ENCODE data around the gene GUCD1.
A peak's percentile ranks its signal among the peaks of the same experiment; 100 is the strongest.
"Not testable (repeated sequence)": the region's sequence is repeated elsewhere in the genome, so short reads cannot be mapped to it uniquely, and the experiment has no call there.

GUCD1 gene
- 60.0 to 78.7 (median 78.6) reads per million in 3 donors for total RNA-seq

DNA sequence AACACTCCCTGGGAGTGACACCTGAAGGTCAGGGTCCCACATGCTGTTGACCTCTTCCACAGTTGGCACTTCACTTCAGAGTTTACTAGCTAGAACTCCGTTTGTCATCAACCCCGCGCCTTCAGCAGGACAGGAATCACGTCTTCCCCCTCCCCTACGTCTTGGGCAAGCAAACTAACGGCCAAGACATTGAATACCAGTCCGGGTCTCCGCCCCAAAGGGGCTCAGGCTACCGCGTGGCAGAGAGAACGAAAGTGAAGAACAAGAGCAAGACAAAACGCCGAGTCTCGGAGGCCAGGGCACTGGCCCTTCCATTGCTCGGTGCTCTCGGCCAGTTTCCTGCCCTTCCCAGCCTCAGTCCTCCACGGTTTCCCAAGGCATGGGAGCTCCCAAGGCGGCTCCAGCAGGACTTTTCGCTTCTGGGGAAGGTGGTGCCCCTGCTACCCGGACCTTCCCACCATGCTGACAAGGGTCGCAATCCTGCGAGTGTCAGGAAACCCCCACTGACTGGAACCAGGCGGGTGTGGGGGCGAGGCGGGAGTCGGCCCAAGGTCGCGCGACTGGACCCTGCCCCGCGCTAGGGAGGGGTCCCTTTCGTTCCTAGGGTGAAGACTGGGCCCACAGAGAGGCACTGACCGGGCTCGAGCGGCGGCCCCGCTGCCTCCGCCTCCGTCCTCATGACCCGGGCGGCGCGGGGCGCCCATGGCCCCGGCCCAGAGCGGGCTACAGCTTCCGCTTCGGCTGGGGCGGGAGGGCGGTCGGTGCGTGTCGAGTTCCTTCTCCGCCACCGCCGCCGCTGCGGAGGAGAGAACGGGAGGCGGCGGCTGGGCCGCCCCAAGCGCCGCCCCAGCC, at the start of gene GUCD1:
Gene GUCD1, minus strand, starts transcription at position 826 of the 852 bp plus-strand sequence. Its CDS starts 147 bp downstream, at position 679.
- peaks cover 25% of the 10 kb centered on the region for H3K4me1 ChIP-seq (ENCODE audit: control insufficient read depth, insufficient read depth, low read length, poor library complexity, severe bottlenecking)
- H3K9me3 ChIP-seq (ENCODE audit: control insufficient read depth, low read length), result no peaks in the 10 kb centered on the region
- DNase-seq, result peak in 1 of 3 donors; percentile 16
- H3K27me3 ChIP-seq (replicated peaks; ENCODE audit: control insufficient read depth, insufficient read depth, low read length, poor library complexity, severe bottlenecking), result no peaks in the 10 kb centered on the region
- peaks cover 12% of the 10 kb centered on the region for H3K36me3 ChIP-seq (ENCODE audit: control insufficient read depth, insufficient read depth, low read length)
- H3K27ac ChIP-seq (ENCODE audit: insufficient read depth, low read length, poor library complexity, severe bottlenecking), result peak within 1 kb of the TSS; percentile 97
- peak within 1 kb of the TSS; percentile 95 for H3K4me3 ChIP-seq (ENCODE audit: insufficient read depth, low read depth, low read length, poor library complexity, severe bottlenecking)

DNA sequence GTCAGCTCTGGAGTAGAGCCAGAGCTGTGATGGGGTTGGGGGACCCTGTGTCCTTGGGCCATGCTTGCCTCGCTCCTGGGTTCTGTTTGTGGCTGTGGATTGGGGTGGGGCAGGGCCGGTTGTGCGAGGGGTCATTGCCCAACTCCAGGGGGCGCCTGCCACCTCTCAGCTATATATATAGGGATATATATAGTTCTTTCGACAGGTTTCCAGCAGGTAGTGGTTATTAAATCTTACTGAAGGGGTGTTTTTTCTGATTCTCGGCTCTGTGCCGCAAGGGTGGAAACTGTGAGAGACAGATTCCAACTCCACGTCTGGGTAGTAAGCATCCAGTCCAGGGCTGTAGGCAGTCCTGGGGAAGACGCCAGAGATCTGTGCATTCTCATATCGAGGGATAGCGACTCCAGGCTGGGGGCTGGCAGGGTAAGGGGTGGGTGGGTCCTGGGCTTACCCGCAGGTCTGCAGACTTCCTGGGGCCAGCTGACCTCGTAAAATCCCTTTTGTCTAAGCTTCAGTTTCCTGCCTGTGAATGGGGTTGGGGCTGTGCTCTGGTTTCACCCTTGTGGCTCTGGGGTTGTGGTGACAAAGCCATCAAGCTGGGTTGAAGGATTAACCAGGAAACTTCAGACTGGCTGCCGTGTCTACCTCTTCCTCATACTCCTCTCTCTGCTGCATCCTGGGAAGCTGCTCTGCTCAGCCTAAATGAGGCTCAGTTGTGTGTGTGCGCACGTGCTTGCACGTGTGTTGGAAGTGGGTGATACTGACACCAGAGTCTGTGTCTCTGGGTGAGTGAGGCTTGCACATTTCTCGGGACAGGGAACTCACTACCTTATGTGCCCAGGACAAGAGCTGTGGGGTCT, 49.1 kb upstream of the GUCD1 start:
- H3K27ac ChIP-seq (ENCODE audit: insufficient read depth, low read length, poor library complexity, severe bottlenecking); H3K27me3 ChIP-seq (replicated peaks; ENCODE audit: control insufficient read depth, insufficient read depth, low read length, poor library complexity, severe bottlenecking): not testable (repeated sequence)
- DNase-seq, result peak in 1 of 3 donors; percentile 3

DNA sequence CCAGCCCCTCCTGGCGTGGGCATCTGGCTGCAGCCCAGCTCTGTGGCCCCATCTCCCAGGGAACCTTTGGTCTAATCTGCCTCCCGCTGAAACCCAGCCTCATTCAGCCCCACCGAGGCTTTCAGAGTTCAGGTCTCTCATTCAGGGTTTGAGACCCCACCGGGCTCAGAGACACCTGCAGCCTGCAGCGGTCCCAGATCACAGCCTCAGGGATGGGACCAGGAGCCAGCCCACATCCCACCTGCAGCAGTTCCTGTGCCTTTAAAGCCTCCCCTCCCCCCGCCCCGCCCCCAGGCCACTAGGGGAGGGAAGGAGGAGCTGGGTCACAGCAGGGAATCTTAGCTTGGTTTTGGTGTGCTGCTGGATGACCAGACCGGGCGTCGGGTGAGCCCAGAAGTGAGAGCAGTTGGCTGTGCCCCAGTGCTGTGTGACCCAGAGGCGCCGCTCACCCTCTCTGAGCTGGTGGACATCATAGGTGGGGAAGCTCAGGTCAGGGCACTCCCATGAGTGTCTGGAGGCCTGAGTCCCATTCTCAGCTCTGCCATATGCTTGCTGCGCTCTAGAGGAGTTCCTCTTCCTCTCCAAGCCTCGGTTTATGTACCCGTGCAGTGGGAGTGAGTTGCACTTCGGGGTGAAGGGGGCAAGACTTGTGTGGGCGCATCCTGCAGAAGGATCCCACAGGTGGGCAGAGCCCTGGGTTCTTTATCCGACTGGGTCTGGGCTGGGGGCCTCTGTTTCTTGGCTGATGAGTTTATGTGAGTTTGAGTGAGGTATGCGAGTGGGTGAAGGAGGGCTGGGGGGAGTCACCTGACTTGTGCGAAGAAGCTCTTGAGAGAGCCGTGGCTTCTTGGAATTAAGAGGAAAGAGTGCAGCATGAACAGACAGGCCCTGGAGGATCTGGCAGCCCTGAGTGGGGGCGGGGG, 48.2 kb upstream of the GUCD1 start, which contains the start of gene GGT1:
Gene GGT1, plus strand, starts transcription at position 347 of the 923 bp plus-strand sequence. CDS start 7,889 bp downstream, outside the sequence.
- H3K4me1 ChIP-seq (ENCODE audit: control insufficient read depth, insufficient read depth, low read length, poor library complexity, severe bottlenecking); H3K27me3 ChIP-seq (replicated peaks; ENCODE audit: control insufficient read depth, insufficient read depth, low read length, poor library complexity, severe bottlenecking); H3K27ac ChIP-seq (ENCODE audit: insufficient read depth, low read length, poor library complexity, severe bottlenecking); DNase-seq; H3K36me3 ChIP-seq (ENCODE audit: control insufficient read depth, insufficient read depth, low read length); H3K9me3 ChIP-seq (ENCODE audit: control insufficient read depth, low read length); H3K4me3 ChIP-seq (ENCODE audit: insufficient read depth, low read depth, low read length, poor library complexity, severe bottlenecking): not testable (repeated sequence)

More for the DNA sequence above, 49.1 kb upstream of the GUCD1 start:
- not testable (repeated sequence) for H3K36me3 ChIP-seq (ENCODE audit: control insufficient read depth, insufficient read depth, low read length); H3K4me1 ChIP-seq (ENCODE audit: control insufficient read depth, insufficient read depth, low read length, poor library complexity, severe bottlenecking); H3K4me3 ChIP-seq (ENCODE audit: insufficient read depth, low read depth, low read length, poor library complexity, severe bottlenecking); H3K9me3 ChIP-seq (ENCODE audit: control insufficient read depth, low read length)

GRCh38 chr22:24602105-24602749, 47.3 kb upstream of the GUCD1 start:
- H3K9me3 ChIP-seq (ENCODE audit: control insufficient read depth, low read length); H3K4me3 ChIP-seq (ENCODE audit: insufficient read depth, low read depth, low read length, poor library complexity, severe bottlenecking); H3K27ac ChIP-seq (ENCODE audit: insufficient read depth, low read length, poor library complexity, severe bottlenecking); DNase-seq; H3K4me1 ChIP-seq (ENCODE audit: control insufficient read depth, insufficient read depth, low read length, poor library complexity, severe bottlenecking); H3K27me3 ChIP-seq (replicated peaks; ENCODE audit: control insufficient read depth, insufficient read depth, low read length, poor library complexity, severe bottlenecking); H3K36me3 ChIP-seq (ENCODE audit: control insufficient read depth, insufficient read depth, low read length): not testable (repeated sequence)

DNA sequence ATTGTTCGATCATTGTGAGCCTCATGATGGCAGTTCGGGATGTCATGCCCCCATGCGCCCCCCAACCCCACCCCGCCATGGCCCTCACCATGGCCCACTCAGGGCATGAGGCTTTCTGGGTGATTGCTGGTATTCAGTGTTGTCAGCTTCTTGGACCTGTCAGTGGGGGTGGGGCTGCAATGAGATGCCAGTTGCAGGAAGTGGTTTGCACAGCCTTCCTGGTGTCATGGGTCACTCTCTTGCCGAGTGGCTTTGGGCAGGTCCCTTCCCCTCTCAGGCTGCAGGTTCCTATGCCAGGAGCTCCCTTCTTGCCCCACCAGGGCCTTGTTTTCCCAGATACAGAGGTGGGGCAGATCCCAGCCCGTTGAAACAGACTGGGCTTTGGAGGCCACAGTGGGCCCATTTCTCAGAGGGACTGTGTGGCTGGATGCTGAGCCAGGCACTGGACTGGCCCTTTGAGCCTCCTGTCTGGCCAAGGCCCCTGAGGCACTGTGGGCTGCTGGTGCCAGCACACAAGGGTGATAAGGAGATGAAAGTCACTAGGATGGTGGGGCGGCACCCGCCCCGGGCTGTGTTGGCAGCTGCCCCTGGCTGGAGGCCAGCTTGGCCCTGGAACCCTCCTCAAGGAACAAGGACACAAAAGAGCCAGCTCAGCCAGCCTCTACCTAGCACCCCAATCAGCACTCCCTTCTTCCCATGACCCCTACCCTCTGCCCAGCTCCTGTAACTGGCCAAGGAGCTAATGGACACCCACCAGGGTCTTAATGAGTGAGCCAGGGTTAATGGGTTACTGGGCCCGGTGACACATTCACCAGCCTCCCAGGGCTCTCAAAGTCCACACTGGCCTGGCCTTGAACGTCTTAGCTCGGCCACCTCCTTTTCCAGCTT, 46.5 kb upstream of the GUCD1 start:
- no peak for DNase-seq
- H3K27ac ChIP-seq (ENCODE audit: insufficient read depth, low read length, poor library complexity, severe bottlenecking), result no peak overlapping the region
- H3K4me3 ChIP-seq (ENCODE audit: insufficient read depth, low read depth, low read length, poor library complexity, severe bottlenecking), result no peak overlapping the region
- no peaks in the 10 kb centered on the region for H3K36me3 ChIP-seq (ENCODE audit: control insufficient read depth, insufficient read depth, low read length)
- H3K4me1 ChIP-seq (ENCODE audit: control insufficient read depth, insufficient read depth, low read length, poor library complexity, severe bottlenecking), result peaks cover 8% of the 10 kb centered on the region
- no peaks in the 10 kb centered on the region for H3K9me3 ChIP-seq (ENCODE audit: control insufficient read depth, low read length)
- H3K27me3 ChIP-seq (replicated peaks; ENCODE audit: control insufficient read depth, insufficient read depth, low read length, poor library complexity, severe bottlenecking), result no peaks in the 10 kb centered on the region

DNA sequence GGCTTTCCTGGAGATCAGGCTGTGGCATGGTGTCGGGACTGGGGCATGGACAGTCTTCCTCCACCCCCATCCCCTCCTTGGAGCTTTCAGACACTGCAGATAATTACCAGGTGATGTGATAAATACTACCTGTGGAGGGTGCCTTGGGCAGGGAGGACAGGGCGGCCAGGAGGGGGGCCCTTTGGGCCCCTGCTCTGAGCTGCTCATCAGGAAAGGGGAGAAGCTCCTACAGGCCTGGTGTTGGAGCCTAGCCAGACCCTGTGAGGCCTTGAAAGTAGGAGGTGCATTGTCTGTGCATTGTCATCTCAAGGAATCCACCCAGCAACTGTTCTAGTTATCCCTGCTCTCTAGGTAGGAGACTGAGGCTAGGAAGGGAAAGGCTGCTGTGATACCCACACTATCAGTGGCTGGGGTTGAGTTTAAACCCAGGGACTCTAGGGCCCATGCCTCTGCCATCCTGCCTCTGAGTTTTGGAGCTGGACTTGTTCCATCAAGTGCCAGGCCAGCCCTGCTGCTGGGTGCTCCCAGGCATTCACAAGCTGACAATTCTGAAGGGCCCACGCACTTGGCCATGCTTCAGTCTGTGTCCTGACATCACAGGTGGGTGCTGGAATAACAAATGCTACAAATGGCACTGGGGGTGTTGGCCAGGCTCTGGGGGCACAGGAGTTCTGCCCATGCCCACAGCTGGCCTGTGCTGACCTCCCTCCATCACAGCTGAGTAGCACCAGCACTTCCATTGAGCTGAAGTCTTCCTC, 45.2 kb upstream of the GUCD1 start:
- not testable (repeated sequence) for H3K27ac ChIP-seq (ENCODE audit: insufficient read depth, low read length, poor library complexity, severe bottlenecking); H3K27me3 ChIP-seq (replicated peaks; ENCODE audit: control insufficient read depth, insufficient read depth, low read length, poor library complexity, severe bottlenecking); H3K4me1 ChIP-seq (ENCODE audit: control insufficient read depth, insufficient read depth, low read length, poor library complexity, severe bottlenecking); DNase-seq; H3K9me3 ChIP-seq (ENCODE audit: control insufficient read depth, low read length); H3K4me3 ChIP-seq (ENCODE audit: insufficient read depth, low read depth, low read length, poor library complexity, severe bottlenecking); H3K36me3 ChIP-seq (ENCODE audit: control insufficient read depth, insufficient read depth, low read length)

DNA sequence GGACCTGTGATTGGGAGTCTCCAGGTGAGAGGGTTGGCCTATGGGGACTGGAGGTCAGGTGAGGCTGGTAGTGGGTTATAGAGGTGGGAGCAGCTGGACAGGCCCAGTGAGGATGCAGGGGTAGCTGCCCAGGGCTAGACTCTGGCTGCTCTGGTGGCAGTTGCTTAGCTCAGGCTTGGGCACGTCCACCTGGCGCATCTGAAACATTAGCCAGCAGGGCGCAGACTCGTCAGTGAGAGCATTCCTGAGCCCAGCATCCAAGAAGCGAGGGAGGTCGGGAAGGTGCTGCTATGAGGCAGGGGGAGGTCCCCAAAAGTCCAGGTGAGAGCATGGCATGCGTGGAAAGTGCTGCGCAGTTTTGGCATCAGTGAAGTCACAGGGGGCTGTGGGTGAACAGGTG, 44.6 kb upstream of the GUCD1 start:
- peaks cover 8% of the 10 kb centered on the region for H3K4me1 ChIP-seq (ENCODE audit: control insufficient read depth, insufficient read depth, low read length, poor library complexity, severe bottlenecking)
- H3K9me3 ChIP-seq (ENCODE audit: control insufficient read depth, low read length), result no peaks in the 10 kb centered on the region
- no peaks in the 10 kb centered on the region for H3K27me3 ChIP-seq (replicated peaks; ENCODE audit: control insufficient read depth, insufficient read depth, low read length, poor library complexity, severe bottlenecking)
- no peak overlapping the region for H3K4me3 ChIP-seq (ENCODE audit: insufficient read depth, low read depth, low read length, poor library complexity, severe bottlenecking)
- DNase-seq, result no peak
- H3K36me3 ChIP-seq (ENCODE audit: control insufficient read depth, insufficient read depth, low read length), result no peaks in the 10 kb centered on the region
- H3K27ac ChIP-seq (ENCODE audit: insufficient read depth, low read length, poor library complexity, severe bottlenecking), result no peak overlapping the region

- H3K36me3 ChIP-seq (ENCODE audit: control insufficient read depth, insufficient read depth, low read length); H3K27ac ChIP-seq (ENCODE audit: insufficient read depth, low read length, poor library complexity, severe bottlenecking); DNase-seq; H3K27me3 ChIP-seq (replicated peaks; ENCODE audit: control insufficient read depth, insufficient read depth, low read length, poor library complexity, severe bottlenecking); H3K9me3 ChIP-seq (ENCODE audit: control insufficient read depth, low read length); H3K4me3 ChIP-seq (ENCODE audit: insufficient read depth, low read depth, low read length, poor library complexity, severe bottlenecking): not testable (repeated sequence)
- peaks cover 17% of the 10 kb centered on the region for H3K4me1 ChIP-seq (ENCODE audit: control insufficient read depth, insufficient read depth, low read length, poor library complexity, severe bottlenecking)
These were observed 42.1 kb upstream of the GUCD1 start for GRCh38 chr22:24597076-24597475.
